K562 (cell line): Measurements from ENCODE around the gene ZNF488. TPM values are rescaled to one million over a fixed set of nuclear protein-coding genes. Genes with fewer than 3 reads are reported as not detected.

Experiments
- U2AF2 ChIP-seq: fragments of 200-400 bp; formaldehyde crosslinking; optimal IDR thresholded peaks from 2 replicates; pipeline ENCODE3; 2017; ENCODE audit warnings: low read depth, mild to moderate bottlenecking, low read length
- XRCC4 ChIP-seq: IDR thresholded peaks from one replicate; pipeline ENCODE4 v1.6.1; 2011; ENCODE audit not compliant: insufficient read depth, insufficient read length; ENCODE audit errors: extremely low read depth
- ZC3H11A ChIP-seq: IDR thresholded peaks from 2 replicates; pipeline ENCODE4 v1.6.1; 2012; ENCODE audit warnings: low read depth, low read length, improper control_type of control experiment
- ZC3H8 ChIP-seq: fragments of 450-650 bp; IDR thresholded peaks from 2 replicates; pipeline ENCODE4 v1.6.1; 2017
- ZNF318 ChIP-seq, 2 experiments: fragments of 450-650 bp; IDR thresholded peaks; 2 replicates each; pipeline ENCODE4 v1.6.1; 2016; ENCODE audit warnings: mild to moderate bottlenecking in 2 of 2, borderline replicate concordance in 1 of 2, low read depth in 1 of 2, moderate library complexity in 1 of 2
- polyA plus RNA-seq, 8 experiments: library from polyadenylated mRNA; depleted of rRNA in 4 of 8; stranded (reverse) in 5 of 8; unstranded in 3 of 8; fragments of >200 nt; fragmentation: Nextera tagmentation in 2 of 8; fragmentation: Illumina TruSeq in 1 of 8; extraction: Ambion mirVana in 2 of 8; extraction: Trizol in 1 of 8; gene quantifications; 2 replicates each; pipeline versions ENCODE4 v1.2.1 to v1.2.3, GENCODE V29; 2011 to 2014; ENCODE audit warnings: inconsistent platforms in 1 of 8, missing spikeins in 1 of 8
- total RNA-seq, 7 experiments: library from RNA; depleted of rRNA in 6 of 7; stranded (reverse); fragments of >200 nt in 6 of 7; fragmentation: Illumina TruSeq in 2 of 7; extraction: Trizol in 2 of 7; gene quantifications; 2 replicates each; pipeline versions ENCODE4 v1.2.1 to v1.2.3, GENCODE V29; 2011 to 2021; ENCODE audit warnings: low replicate concordance in 1 of 7

The ZNF488 gene
- total and polyA plus RNA-seq, 9 of the 15 experiments (the other 6 are each of a cell fraction or from before 2014, with no cell fraction given), result 0.03 to 0.09 (median 0.05) TPM; not detected in 3

DNA sequence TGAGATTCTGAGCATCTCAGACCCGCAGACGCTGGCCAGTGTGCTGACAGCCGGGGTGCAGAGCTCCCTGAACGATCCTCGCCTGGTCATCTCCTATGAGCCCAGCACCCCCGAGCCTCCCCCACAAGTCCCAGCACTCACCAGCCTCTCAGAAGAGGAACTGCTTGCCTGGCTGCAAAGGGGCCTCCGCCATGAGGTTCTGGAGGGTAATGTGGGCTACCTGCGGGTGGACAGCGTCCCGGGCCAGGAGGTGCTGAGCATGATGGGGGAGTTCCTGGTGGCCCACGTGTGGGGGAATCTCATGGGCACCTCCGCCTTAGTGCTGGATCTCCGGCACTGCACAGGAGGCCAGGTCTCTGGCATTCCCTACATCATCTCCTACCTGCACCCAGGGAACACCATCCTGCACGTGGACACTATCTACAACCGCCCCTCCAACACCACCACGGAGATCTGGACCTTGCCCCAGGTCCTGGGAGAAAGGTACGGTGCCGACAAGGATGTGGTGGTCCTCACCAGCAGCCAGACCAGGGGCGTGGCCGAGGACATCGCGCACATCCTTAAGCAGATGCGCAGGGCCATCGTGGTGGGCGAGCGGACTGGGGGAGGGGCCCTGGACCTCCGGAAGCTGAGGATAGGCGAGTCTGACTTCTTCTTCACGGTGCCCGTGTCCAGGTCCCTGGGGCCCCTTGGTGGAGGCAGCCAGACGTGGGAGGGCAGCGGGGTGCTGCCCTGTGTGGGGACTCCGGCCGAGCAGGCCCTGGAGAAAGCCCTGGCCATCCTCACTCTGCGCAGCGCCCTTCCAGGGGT is 35.2 kb downstream of the ZNF488 start (continued):
- no peak for TF ChIP-seq XRCC4
- no peak for TF ChIP-seq ZC3H11A
- no peak for TF ChIP-seq U2AF2
- no peak for TF ChIP-seq ZNF318 (IDR thresholded peaks at IDR 0.05; ENCODE audit: borderline replicate concordance in 1 of 2, low read depth in 1 of 2)
- no peak for TF ChIP-seq ZC3H8
